GM21515 (cell line): ENCODE measurements around the gene OTP.
"Not testable (repeated sequence)": the region's sequence is repeated elsewhere in the genome, so short reads cannot be mapped to it uniquely, and the experiment has no call there.

ENCODE experiments used
- ATAC-seq: cut with Tn5 transposase; IDR thresholded peaks from one replicate; pipeline ENCODE4 v1.9.1; 2021; ENCODE audit not compliant: unreplicated experiment

Gene OTP

GRCh38 chr5:77616920-77617319, 21.6 kb downstream of the OTP start:
- no peak for ATAC-seq

DNA sequence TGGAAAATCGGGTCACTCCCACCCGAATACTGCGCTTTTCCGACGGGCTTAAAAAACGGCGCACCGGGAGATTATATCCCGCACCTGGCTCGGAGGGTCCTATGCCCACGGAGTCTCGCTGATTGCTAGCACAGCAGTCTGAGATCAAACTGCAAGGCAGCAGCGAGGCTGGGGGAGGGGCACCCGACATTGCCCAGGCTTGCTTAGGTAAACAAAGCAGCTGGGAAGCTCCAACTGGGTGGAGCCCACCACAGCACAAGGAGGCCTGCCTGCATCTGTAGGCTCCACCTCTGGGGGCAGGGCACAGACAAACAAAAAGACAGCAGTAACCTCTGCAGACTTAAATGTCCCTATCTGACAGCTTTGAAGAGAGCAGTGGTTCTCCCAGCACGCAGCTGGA, 29.6 kb downstream of the OTP start:
- not testable (repeated sequence) for ATAC-seq

GRCh38 chr5:77607324-77607723, 31.2 kb downstream of the OTP start:
- ATAC-seq = no peak

DNA sequence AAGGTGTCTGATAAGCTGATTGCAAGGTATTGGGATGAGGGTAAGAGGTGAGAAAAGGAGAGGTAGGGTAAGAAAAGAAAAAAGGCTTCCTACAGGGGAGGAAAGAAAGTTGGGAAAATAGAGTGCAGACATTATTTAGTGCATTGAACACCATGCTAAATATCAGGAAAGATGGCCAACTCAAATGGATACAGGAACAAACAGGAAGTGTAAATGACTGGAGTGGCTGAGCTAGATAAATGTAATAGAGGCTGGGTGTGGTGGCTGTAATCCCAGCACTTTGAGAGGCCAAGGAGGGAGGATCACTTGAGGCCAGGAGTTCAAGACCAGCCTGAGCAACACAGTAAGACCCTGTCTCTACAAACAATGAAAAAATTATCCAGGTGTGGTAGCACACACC, 32.2 kb downstream of the OTP start:
- ATAC-seq = no peak

- no peak for ATAC-seq
Observed at GRCh38 chr5:77599679-77600078, 38.8 kb downstream of the OTP start.

GRCh38 chr5:77590347-77590746, 48.2 kb downstream of the OTP start:
- no peak for ATAC-seq

DNA sequence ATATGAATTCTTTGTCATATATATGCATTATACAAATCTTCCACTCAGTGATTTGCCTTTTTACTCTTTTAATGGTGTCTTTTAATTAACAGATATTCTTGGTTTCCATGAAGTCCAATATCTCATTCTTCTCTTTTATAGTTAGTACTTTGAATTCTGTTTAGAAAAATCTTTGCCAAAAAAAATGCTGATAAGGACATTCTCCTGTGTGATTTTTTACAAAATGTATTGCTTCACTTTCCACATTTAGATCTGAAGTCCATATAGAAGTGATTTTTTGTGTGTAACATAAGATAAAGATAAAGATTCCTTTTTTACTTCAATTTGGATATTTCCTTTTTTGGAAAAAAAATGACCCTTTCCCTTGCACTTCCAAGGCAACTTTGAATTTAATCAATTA, 50.3 kb downstream of the OTP start:
- ATAC-seq = no peak

DNA sequence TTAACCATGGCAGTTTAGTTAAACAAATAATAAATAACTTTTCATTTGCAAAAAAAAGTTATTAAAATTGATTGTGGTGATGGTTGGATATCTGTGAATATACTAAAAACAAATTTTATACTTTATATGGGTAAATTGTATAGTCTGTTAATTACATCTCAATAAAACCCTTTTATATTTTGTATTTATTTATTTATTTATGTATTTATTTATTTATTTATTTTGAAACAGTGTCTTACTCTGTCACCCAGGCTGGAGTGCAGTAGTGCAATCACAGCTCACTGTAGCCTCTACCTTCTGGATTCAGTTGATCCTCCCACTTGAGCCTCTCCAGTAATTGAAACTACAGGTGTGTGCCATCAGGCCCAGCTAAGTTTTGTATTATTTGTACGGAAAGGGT, 52.4 kb downstream of the OTP start:
- ATAC-seq = no peak

- ATAC-seq = not testable (repeated sequence)
Observed at GRCh38 chr5:77582143-77582542, 56.4 kb downstream of the OTP start.
